HEK293 (cell line): ENCODE results near the gene PTPRF.

ENCODE experiments used
- CTCF ChIA-PET: fragments of 350-600 bp; formaldehyde crosslinking; extraction: SDS; loops from one replicate; lab custom pipeline; 2021; ENCODE audit warnings: antibody characterized with exemption; lab: Yijun Ruan, JAX
- POLR2A ChIA-PET: fragments of 300-600 bp; formaldehyde crosslinking; extraction: SDS; loops from one replicate; lab custom pipeline; 2020; ENCODE audit warnings: antibody characterized with exemption, inconsistent platforms; lab: Yijun Ruan, JAX
- H3K27ac ChIP-seq: fragments of 200-500 bp; sonication (Bioruptor generic); 2 replicates; pipeline ENCODE4 v1.5.1; 2014; ENCODE audit warnings: low read depth, low read length, control low read depth, inconsistent platforms; ENCODE audit errors: extremely low read depth
- H3K36me3 ChIP-seq, 2 experiments: fragments of 200-500 bp in 1 of 2; sonication (Bioruptor generic) in 1 of 2; 1 replicate in 1 of 2; 2 replicates in 1 of 2; pipeline ENCODE4 v1.5.1; 2014 to 2017; ENCODE audit warnings: inconsistent platforms in 2 of 2, low read length in 2 of 2; ENCODE audit not compliant: control insufficient read depth in 2 of 2, insufficient read depth in 1 of 2
- H3K4me1 ChIP-seq: fragments of 200-500 bp; sonication (Bioruptor generic); 2 replicates; pipeline ENCODE4 v1.5.1; 2014; ENCODE audit warnings: mild to moderate bottlenecking, low read length, inconsistent platforms; ENCODE audit not compliant: control insufficient read depth, insufficient read depth
- H3K4me3 ChIP-seq: 2 replicates; pipeline ENCODE4 v1.5.1; 2011; ENCODE audit warnings: low read depth, mild to moderate bottlenecking, control low read depth, low read length, moderate library complexity
- H3K9me3 ChIP-seq: fragments of 200-500 bp; sonication (Bioruptor generic); 2 replicates; pipeline ENCODE4 v1.5.1; 2014; ENCODE audit warnings: low read depth, low read length, inconsistent platforms; ENCODE audit not compliant: control insufficient read depth, insufficient read depth
- GLI4 ChIP-seq: fragments of 450-650 bp; formaldehyde crosslinking; IDR thresholded peaks from 2 replicates; pipeline ENCODE4 v1.5.1; 2016; ENCODE audit warnings: missing biosample characterization, missing genetic modification characterization
- GLIS2 ChIP-seq: fragments of 450-650 bp; formaldehyde crosslinking; IDR thresholded peaks from 2 replicates; pipeline ENCODE4 v1.5.1; 2016; ENCODE audit warnings: missing biosample characterization, missing genetic modification characterization
- TRIM28 ChIP-seq: IDR thresholded peaks from 2 replicates; pipeline ENCODE4 v1.6.1; 2011; ENCODE audit warnings: low read length, control low read depth, borderline replicate concordance
- YY1 ChIP-seq: fragments of 450-650 bp; formaldehyde crosslinking; IDR thresholded peaks from 2 replicates; pipeline ENCODE4 v1.5.1; 2018; ENCODE audit warnings: missing biosample characterization, missing genetic modification characterization
- ZFP41 ChIP-seq: fragments of 450-650 bp; formaldehyde crosslinking; IDR thresholded peaks from 2 replicates; pipeline ENCODE4 v1.5.1; 2016; ENCODE audit warnings: missing biosample characterization, missing genetic modification characterization, borderline replicate concordance
- ZNF138 ChIP-seq: fragments of 450-650 bp; formaldehyde crosslinking; IDR thresholded peaks from 2 replicates; pipeline ENCODE4 v1.5.1; 2016; ENCODE audit warnings: missing biosample characterization, missing genetic modification characterization, borderline replicate concordance
- ZNF155 ChIP-seq: fragments of 450-650 bp; formaldehyde crosslinking; IDR thresholded peaks from 2 replicates; pipeline ENCODE4 v1.5.1; 2016; ENCODE audit warnings: missing biosample characterization, missing genetic modification characterization
- ZNF16 ChIP-seq: fragments of 450-650 bp; formaldehyde crosslinking; IDR thresholded peaks from 2 replicates; pipeline ENCODE4 v1.5.1; 2016; ENCODE audit warnings: low read depth, missing biosample characterization, missing genetic modification characterization
- ZNF354C ChIP-seq: fragments of 450-650 bp; formaldehyde crosslinking; IDR thresholded peaks from 2 replicates; pipeline ENCODE4 v1.5.1; 2016; ENCODE audit warnings: missing biosample characterization, missing genetic modification characterization, low read depth, borderline replicate concordance
- ZNF366 ChIP-seq: fragments of 450-650 bp; formaldehyde crosslinking; conservative IDR thresholded peaks from 2 replicates; pipeline ENCODE4 v1.5.1; 2016; ENCODE audit warnings: missing biosample characterization, missing genetic modification characterization
- ZNF404 ChIP-seq: fragments of 450-650 bp; formaldehyde crosslinking; IDR thresholded peaks from 2 replicates; pipeline ENCODE4 v1.5.1; 2017; ENCODE audit warnings: missing biosample characterization, missing genetic modification characterization
- TF ChIP-seq, protein P1 (sequence below): fragments of 450-650 bp; formaldehyde crosslinking; IDR thresholded peaks from 2 replicates; pipeline ENCODE4 v1.5.1; 2016; ENCODE audit warnings: missing biosample characterization, missing genetic modification characterization
- TF ChIP-seq, protein P2 (sequence below): fragments of 450-650 bp; formaldehyde crosslinking; IDR thresholded peaks from 2 replicates; pipeline ENCODE4 v1.5.1; 2016; ENCODE audit warnings: missing biosample characterization, missing genetic modification characterization, borderline replicate concordance
- TF ChIP-seq, protein P3 (sequence below): fragments of 450-650 bp; formaldehyde crosslinking; IDR thresholded peaks from 2 replicates; pipeline ENCODE4 v1.5.1; 2017; ENCODE audit warnings: missing biosample characterization, missing genetic modification characterization
- TF ChIP-seq, protein P4 (sequence below): fragments of 450-650 bp; formaldehyde crosslinking; IDR thresholded peaks from 2 replicates; pipeline ENCODE4 v1.5.1; 2017; ENCODE audit warnings: missing biosample characterization, missing genetic modification characterization
- TF ChIP-seq, protein P5 (sequence below): fragments of 450-650 bp; formaldehyde crosslinking; IDR thresholded peaks from 2 replicates; pipeline ENCODE4 v1.5.1; 2016; ENCODE audit warnings: missing biosample characterization, missing genetic modification characterization
- TF ChIP-seq, protein P6 (sequence below): sonication (generic); formaldehyde crosslinking; IDR thresholded peaks from 2 replicates; pipeline ENCODE4 v1.8.1; 2022; ENCODE audit warnings: mild to moderate bottlenecking, moderate library complexity, missing genetic modification reagents

PTPRF gene

DNA sequence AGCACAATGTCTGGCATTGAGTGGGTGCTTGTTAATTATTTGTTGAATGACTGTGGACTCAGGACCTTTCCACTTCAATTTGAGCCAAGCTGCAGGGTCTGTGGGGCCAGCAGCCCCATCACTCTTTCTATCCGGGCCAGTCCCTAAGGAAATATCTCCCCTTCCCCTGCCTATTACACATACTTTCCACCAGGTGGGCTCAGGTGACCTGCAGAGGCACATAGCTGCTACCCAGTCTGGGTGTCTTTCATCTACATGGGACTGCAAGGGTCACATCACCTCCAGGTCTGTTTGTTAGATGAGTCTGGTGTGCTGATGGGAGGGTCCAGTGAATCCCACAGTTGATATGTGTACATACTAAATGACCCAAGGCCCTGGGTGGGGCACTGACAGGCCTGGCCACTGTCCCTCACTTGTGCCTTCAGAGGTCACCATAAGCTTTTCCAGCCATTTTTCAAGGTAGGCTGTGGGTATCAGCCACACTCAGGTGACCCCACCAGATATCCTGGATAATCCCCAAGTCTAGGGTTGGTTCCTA, 59.8 kb downstream of the PTPRF start:
- ChIA-PET POLR2A (interaction anchor here (1.5 kb wide), 1 partner anchor 60 kb away, joined by 4 read pairs; the partner anchor contains the start of gene KDM4A), CTCF (interaction anchor here (0.6 to 0.9 kb wide), 6 partner anchors 8 to 457 kb away, joined by 3 to 5 read pairs (median 3); no protein-coding TSS in a partner anchor)
- H3K4me1 ChIP-seq = no peaks in the 10 kb centered on the region
- H3K4me3 ChIP-seq = no peak overlapping the region
- H3K27ac ChIP-seq = no peak overlapping the region
- H3K9me3 ChIP-seq = no peaks in the 10 kb centered on the region
- H3K36me3 ChIP-seq = peaks cover 5 to 93% of the 10 kb centered on the region in 2 experiments; a peak in 2 of 3 replicates
- TF ChIP-seq ZNF138 (tag by site-specific recombination) = no peak
- TF ChIP-seq ZNF366 = no peak
- no peak for TF ChIP-seq ZFP41
- TF ChIP-seq YY1 (tag by site-specific recombination) = no peak
- TF ChIP-seq ZNF16 = no peak
- TF ChIP-seq, protein P1, sequence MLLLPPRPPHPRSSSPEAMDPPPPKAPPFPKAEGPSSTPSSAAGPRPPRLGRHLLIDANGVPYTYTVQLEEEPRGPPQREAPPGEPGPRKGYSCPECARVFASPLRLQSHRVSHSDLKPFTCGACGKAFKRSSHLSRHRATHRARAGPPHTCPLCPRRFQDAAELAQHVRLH (tag by site-specific recombination) = no peak
- no peak for TF ChIP-seq TRIM28
- no peak for TF ChIP-seq GLIS2 (tag by site-specific recombination)
- no peak for TF ChIP-seq ZNF404 (tag by site-specific recombination)
- TF ChIP-seq, protein P2, sequence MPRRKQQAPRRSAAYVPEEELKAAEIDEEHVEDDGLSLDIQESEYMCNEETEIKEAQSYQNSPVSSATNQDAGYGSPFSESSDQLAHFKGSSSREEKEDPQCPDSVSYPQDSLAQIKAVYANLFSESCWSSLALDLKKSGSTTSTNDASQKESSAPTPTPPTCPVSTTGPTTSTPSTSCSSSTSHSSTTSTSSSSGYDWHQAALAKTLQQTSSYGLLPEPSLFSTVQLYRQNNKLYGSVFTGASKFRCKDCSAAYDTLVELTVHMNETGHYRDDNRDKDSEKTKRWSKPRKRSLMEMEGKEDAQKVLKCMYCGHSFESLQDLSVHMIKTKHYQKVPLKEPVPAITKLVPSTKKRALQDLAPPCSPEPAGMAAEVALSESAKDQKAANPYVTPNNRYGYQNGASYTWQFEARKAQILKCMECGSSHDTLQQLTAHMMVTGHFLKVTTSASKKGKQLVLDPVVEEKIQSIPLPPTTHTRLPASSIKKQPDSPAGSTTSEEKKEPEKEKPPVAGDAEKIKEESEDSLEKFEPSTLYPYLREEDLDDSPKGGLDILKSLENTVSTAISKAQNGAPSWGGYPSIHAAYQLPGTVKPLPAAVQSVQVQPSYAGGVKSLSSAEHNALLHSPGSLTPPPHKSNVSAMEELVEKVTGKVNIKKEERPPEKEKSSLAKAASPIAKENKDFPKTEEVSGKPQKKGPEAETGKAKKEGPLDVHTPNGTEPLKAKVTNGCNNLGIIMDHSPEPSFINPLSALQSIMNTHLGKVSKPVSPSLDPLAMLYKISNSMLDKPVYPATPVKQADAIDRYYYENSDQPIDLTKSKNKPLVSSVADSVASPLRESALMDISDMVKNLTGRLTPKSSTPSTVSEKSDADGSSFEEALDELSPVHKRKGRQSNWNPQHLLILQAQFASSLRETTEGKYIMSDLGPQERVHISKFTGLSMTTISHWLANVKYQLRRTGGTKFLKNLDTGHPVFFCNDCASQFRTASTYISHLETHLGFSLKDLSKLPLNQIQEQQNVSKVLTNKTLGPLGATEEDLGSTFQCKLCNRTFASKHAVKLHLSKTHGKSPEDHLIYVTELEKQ (tag by site-specific recombination) = no peak
- TF ChIP-seq, protein P3, sequence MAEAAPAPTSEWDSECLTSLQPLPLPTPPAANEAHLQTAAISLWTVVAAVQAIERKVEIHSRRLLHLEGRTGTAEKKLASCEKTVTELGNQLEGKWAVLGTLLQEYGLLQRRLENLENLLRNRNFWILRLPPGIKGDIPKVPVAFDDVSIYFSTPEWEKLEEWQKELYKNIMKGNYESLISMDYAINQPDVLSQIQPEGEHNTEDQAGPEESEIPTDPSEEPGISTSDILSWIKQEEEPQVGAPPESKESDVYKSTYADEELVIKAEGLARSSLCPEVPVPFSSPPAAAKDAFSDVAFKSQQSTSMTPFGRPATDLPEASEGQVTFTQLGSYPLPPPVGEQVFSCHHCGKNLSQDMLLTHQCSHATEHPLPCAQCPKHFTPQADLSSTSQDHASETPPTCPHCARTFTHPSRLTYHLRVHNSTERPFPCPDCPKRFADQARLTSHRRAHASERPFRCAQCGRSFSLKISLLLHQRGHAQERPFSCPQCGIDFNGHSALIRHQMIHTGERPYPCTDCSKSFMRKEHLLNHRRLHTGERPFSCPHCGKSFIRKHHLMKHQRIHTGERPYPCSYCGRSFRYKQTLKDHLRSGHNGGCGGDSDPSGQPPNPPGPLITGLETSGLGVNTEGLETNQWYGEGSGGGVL (tag by site-specific recombination) = no peak
- TF ChIP-seq ZNF354C (tag by site-specific recombination) = no peak
- TF ChIP-seq ZNF155 = no peak
- TF ChIP-seq, protein P4, sequence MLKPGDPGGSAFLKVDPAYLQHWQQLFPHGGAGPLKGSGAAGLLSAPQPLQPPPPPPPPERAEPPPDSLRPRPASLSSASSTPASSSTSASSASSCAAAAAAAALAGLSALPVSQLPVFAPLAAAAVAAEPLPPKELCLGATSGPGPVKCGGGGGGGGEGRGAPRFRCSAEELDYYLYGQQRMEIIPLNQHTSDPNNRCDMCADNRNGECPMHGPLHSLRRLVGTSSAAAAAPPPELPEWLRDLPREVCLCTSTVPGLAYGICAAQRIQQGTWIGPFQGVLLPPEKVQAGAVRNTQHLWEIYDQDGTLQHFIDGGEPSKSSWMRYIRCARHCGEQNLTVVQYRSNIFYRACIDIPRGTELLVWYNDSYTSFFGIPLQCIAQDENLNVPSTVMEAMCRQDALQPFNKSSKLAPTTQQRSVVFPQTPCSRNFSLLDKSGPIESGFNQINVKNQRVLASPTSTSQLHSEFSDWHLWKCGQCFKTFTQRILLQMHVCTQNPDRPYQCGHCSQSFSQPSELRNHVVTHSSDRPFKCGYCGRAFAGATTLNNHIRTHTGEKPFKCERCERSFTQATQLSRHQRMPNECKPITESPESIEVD = no peak
- TF ChIP-seq, protein P5, sequence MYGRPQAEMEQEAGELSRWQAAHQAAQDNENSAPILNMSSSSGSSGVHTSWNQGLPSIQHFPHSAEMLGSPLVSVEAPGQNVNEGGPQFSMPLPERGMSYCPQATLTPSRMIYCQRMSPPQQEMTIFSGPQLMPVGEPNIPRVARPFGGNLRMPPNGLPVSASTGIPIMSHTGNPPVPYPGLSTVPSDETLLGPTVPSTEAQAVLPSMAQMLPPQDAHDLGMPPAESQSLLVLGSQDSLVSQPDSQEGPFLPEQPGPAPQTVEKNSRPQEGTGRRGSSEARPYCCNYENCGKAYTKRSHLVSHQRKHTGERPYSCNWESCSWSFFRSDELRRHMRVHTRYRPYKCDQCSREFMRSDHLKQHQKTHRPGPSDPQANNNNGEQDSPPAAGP (tag by site-specific recombination) = no peak

DNA sequence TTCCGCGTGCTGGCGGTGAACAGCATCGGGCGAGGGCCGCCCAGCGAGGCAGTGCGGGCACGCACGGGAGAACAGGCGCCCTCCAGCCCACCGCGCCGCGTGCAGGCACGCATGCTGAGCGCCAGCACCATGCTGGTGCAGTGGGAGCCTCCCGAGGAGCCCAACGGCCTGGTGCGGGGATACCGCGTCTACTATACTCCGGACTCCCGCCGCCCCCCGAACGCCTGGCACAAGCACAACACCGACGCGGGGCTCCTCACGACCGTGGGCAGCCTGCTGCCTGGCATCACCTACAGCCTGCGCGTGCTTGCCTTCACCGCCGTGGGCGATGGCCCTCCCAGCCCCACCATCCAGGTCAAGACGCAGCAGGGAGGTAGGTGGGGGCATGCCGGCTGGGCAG, 60.5 kb downstream of the PTPRF start:
- ChIA-PET CTCF (interaction anchor here (0.6 to 0.7 kb wide), 2 partner anchors 99 to 457 kb away, joined by 3 to 5 read pairs; no protein-coding TSS in a partner anchor), POLR2A (no interaction called here)
- H3K9me3 ChIP-seq = no peaks in the 10 kb centered on the region
- no peak overlapping the region for H3K4me3 ChIP-seq
- H3K27ac ChIP-seq = no peak overlapping the region
- no peaks in the 10 kb centered on the region for H3K4me1 ChIP-seq
- H3K36me3 ChIP-seq = peaks cover 5 to 86% of the 10 kb centered on the region in 2 experiments; a peak in 2 of 3 replicates
- no peak for TF ChIP-seq GLI4 (tag by site-specific recombination)
- TF ChIP-seq, protein P6, sequence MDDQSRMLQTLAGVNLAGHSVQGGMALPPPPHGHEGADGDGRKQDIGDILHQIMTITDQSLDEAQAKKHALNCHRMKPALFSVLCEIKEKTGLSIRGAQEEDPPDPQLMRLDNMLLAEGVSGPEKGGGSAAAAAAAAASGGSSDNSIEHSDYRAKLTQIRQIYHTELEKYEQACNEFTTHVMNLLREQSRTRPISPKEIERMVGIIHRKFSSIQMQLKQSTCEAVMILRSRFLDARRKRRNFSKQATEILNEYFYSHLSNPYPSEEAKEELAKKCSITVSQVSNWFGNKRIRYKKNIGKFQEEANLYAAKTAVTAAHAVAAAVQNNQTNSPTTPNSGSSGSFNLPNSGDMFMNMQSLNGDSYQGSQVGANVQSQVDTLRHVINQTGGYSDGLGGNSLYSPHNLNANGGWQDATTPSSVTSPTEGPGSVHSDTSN (CRISPR knock-in tag) = 0 out of 2 replicates have a peak, but pooled peaks have one; percentile 49
